KG1 (cell line): ENCODE data around the gene RASGRF1.

Source experiments
- DNase-seq: peaks from one replicate; lab custom pipeline; 2025; lab: John Stamatoyannopoulos, UW

The RASGRF1 gene

DNA sequence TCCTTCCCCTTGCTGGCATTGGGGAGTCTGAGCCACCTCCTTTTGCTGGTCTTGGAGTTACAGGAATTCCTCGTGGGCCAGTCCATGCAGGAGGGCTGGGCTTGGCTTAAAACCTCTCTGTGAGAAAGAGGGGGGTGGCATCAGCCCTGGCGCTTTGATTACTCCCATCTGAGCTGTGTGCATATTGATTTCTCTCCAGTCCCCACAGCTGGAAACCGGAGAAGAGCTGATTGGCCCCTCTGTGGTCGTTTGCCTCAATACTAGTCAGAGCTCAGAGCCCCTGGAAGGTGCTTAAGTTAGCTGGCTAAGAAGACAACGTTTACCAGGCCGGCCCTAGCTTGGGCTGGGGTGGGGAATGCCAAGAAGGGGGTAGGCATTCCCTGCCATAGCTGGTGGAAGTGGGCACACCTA, 4.0 kb upstream of the RASGRF1 start:
- no peak for DNase-seq

DNA sequence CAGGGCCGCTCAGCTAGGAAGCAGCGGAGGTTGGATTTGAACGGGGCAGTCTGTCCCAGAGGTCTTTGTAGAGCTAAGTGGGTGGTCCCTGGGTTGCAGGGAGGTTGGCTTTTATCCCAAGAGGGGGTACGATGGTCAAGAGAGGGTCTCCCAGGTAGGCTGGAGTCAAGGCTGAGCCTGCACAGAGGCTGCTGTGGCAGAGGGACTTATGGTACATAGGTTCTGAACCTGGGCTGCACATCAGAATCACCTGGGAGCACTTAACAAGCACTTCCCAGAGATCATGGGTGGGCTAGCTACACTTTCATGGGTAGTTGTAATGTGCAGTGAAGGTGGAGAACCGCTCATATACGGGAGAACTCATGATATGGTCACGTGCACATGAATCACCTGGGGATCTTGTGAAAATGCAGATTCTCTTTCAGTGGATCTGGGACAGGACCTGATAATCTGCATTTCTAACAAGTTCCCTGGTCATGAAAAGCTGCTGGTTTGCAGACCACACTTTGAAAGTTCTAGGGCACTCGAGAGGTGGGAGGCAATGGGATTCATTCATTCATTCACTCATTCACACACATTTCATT, 2.9 kb upstream of the RASGRF1 start:
- no peak for DNase-seq

DNA sequence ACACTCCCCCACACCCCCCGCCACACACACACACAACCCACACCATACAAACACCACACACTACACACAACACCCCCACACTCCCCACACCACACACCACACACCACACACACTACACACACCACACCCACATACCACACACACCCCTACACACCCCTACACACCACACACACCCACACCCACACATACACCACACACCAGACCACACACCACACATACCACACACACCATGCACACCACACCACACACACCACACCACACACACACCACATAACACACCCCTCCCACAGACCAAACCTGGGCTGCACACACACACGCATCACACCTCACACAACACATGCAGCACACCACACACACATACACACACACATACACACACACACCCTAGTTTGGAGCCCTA, 1.8 kb upstream of the RASGRF1 start:
- DNase-seq = no peak

DNA sequence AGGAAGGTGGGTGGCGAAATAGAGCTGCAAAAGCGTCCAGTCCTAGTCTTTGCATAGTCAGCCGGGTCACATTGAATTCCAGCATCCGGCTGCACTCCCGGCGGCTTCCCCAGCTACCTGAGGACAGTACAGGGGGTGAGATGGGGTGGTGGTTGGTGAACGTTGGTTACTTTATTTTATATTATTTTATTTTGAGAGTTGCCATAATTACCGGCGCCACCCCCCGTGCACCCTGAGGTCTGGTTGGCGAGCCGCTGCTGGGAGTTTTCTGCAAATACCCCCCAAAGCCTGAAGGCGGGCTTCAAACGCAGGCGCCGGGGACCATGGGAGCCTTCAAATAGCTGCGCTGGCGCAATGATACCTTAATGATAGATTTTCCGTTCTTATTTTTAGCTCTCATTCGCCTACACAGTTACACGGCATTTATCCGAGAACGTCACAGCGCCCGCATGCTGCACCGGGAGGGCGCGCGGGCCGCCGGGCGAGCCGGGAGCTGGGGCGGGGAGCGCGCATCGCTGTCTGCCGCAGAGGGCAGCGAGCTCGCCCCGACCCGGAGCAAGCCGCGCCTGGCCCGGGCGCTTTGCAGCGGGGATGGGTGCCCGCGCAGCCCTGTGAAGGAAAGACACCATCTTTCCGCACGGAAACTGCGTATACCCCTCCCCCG, 756 bp upstream of the RASGRF1 start:
- DNase-seq = no peak

DNA sequence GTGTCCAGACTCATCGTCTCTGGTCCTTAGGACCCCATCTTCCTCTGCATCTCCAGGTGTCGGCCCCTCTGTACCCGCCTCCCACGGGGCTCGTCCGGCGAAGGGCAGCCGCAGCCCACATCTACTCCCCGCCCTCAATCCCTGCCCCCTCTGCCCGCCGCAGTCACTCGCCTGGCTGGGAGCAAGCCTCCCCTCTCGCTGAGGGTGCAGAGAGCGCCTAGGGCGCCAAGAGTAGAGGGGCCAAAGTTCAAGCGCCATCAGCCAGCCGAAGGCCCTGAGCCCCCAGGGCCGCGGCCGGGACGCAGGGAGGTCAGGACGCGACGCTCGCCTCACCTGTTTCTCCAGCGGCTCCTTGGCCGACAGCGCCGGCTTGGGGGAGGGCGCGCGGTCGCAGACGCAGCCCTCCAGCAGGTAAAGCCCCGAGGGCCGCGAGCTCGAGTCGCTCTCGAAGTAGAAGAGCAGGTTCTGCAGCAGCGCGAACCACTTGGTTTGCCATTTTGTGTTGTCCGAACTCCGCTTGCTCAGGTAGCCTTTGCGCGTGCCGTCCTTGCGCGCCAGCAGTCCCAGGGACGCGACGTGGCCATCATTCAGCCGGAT, 592 bp downstream of the RASGRF1 start:
- DNase-seq = no peak

DNA sequence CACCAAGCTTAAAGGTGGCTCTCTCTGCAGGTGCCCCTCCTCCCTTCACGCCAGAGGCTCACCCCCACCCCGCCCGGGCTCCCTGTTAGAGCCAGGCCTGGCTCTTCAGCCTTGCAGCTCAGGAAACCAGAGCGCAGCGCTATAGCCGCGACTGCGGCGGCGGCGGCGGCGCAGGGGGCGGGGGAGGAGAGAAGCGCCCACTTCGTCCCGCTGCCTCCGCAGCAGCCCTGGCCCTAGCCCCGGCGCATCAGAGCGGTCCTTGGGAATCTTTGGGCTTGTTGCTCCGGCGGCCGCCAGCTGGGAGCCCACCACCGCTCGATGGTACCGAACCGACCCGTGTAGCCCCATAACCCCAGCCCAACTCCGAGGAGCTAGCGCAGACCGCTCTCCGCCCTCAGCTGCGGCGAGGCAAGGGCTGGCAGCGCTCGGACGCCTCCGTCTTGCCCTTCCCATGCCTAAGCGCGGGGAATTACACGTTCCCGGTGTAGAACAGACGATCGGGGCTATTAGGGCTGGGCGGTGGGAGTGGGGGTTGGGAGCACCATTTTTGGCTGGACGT, 1.2 kb downstream of the RASGRF1 start:
- no peak for DNase-seq

DNA sequence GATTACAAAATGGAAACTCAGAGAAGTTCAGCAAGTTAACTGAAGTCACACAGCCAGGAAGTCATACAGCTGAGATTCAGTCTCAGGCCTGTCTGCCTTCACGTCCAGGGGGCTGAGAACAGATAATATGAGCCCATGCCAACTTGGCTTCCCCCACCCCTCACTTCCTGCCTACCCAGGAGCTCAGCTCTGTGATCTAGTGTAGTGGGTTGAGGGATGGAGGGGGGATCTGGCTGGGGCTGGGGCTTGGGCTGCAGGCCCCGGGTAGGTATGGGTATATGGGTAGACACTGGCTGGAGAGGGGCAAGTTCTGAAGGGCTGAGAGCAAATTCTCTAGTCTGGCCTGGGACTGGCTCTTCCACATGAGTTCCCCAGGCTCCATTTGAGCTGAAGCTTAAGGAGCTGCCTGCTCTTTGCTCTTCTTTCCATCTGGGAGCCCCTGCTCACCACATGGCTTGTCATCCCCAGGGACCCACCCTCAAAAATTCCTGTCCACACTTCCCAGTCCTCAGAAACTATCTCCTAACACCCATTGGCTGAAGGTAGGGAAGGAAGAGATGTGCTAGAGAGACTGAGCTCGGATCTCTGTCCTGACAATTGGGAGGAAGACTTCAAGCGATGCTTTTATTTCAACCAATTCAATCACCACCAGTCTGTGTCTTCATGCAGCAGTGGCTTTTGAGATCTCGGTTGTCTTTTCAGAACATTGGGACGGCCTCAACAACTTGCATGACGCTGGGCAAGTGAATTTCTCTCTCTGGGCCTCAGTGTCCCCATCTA, 2.0 kb downstream of the RASGRF1 start:
- DNase-seq = no peak

DNA sequence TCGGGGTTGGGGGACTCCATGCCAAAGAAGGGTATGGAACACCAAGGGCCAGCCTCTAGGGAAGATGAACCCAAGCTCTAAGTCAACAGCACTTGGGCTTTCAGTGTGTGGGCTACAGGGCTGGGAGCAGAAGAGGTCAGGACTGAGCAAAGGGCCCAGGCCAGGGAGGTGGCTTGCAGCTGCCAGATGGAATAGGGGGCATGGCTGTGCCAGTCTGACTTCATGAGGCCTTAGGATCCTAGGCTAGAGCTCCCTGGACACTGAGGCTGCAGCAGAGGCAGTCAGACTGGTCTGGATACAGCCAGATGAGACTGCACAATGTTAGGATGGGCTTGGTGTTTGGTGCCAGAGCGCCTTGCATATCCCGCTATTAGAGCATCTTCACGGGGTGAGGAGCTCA, 3.8 kb downstream of the RASGRF1 start:
- no peak for DNase-seq

DNA sequence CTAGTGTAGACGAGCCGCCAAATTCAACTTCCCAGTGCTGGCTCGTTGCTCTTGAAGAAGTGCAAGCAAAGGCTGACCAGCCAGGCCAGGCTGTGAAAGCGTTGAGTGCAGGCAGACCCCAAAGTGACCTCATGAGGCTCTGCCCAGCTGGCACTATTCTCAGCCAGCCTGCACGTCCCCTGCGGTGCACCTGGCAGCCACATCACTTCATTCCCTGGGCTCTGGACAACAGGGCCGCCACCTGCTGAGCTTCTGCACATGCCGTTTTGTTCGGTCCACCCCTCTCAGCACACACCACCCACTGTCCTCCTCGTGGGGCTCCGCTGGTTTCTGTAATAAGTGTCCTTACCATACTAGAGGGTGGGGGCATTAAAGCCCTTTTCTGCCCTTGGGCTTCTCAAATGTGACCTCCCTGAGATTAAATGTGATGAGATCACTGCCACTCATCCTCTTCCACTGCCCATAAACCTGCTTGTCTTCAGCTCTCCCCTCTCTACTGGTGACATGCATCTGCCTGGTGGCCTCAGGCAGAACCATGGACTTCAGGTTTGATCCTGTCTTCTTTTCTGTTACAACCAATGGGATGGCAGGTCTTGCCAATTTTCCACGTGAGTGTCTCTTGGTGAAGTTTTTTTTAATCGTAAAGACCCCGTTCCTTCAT, 6.1 kb downstream of the RASGRF1 start:
- no peak for DNase-seq

DNA sequence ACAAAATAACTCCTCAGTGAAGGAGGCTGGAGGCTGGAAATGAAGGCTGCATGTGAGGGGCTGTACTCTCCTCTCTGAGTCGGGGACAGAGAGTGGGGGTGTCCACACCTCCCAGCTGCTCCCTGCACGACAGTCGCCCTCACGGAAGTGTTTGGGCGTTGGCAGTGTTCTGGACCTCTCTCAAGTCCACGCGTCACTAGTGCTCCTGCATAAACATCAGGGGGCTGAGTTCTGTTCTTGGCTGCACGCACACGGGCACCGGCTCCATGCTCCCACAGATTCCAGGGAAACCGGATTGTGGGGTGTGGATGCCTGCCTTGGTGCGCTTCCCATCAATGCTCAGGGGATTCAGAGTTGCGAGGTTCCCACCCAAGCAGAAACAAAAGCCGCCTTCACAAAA, 7.4 kb downstream of the RASGRF1 start:
- no peak for DNase-seq

DNA sequence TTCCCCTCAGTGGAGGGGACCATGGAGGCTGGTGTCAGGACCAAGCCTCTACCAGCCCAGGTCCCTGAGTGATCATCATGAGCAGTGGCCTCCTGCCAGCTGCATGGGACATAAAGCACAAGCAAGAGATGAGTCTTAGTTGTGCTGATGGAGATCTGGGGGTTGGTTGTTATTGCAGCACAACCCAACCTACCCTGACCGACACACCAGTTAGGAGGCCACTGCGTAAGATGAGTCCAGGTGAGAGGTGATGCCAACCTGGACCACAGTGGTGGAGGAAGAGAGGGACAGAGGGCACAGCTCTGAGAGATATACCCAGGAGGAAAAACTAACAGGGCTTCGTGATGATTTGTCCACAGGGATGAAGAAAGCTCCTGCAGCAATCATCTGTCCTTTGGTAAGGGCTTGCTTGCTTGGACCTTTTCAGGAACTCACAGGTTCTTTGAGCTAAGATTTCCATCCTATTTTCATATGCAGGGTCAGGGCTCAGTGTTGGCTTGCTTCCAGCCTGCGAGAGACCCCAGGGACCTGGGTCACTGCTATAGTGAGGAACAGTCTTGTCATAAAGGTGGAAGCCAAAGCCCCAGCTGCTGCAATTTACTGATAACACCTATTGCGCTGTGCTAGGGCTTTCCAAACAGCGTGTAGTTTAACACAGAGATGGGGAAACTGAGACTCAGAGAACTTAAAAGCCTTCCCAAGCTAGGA, 8.1 kb downstream of the RASGRF1 start:
- DNase-seq = no peak

DNA sequence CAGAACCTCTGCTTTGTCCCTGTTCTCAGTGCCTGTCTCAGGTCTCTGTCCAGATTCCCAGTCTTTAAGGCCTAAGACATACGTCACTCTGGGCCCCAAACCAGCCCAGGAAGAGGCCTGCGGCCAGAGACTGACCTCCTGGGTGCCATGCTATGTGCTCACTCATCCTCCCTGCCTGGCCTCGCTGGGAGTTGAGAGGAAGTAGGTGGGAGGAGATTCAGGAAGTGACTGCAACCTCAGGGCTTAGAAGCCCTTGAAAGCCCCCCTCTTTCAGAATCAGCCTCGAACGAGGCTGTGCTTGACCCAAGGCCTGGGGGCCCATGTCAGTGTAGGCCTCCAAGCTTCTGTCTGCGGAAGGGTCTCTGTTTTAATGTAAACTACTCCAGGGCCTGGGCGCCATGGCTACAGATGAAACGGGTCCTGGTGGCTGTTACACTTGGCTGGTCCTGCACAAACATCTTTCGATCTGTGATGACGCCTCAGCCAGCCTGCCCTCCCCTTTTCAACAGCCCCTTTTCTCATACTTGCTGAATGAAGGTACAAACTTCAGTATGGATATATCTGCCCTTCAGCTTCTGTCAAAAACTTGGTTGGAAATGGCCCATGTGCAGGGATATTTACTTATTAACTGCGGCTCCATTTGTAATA, 11.7 kb downstream of the RASGRF1 start:
- DNase-seq = no peak

DNA sequence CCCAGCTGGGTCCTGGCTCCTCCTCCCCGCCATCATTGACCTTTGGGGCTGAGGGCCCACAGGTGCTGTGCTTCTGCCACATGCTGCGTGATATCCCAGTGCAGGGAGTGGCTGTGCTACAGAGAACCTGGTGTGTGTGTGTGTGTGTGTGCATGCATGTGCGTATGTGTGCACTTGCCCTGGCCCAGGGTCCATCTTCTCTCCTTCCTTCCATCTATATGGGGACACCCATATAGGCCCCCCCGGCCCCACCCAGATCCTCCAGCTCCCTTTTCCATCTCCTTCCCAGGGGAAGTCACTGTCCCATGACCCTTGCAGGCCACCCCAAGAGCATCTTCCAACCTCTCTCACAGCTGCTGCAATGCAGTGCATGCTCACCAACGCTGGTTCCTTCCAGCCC, 12.6 kb downstream of the RASGRF1 start:
- DNase-seq = no peak

DNA sequence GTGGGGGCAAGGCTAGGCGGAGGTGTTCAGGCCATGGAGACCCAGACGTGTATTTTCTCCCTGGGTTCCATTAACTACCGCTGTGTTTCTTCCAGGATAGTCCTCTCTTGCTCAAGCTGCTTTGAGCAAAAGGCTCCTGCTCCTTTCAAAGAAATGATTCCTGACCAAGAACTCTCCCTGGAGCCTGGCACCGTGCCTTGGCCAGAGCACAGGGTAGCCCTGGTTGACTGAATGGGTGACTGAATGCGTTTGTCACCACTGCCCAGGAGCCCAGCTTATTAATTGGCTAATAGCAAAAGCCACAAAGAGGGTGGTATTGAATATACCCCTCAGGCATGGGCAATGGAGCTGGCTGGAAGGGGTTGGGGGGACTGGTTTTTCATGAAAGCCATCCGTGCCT, 13.9 kb downstream of the RASGRF1 start:
- DNase-seq = no peak

DNA sequence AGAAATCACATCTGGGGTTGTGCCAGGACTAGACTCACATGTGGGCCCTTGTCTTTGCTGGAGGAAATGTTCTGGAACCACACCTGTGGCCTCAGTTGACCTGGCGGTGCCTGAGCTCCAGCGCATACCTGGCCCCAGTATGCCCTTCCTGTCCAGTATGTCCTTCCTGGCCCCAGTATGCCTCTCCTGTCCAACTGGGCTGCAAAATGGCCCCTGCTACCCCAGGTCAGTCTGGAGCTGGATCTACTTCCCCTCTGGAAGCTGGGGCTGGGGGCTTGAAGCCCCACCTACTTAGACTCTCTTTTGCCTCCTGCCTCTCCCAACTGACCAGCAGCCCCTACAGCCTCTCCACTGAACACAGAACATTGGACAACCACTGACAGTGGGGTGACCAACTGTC, 15.3 kb downstream of the RASGRF1 start:
- DNase-seq = no peak

DNA sequence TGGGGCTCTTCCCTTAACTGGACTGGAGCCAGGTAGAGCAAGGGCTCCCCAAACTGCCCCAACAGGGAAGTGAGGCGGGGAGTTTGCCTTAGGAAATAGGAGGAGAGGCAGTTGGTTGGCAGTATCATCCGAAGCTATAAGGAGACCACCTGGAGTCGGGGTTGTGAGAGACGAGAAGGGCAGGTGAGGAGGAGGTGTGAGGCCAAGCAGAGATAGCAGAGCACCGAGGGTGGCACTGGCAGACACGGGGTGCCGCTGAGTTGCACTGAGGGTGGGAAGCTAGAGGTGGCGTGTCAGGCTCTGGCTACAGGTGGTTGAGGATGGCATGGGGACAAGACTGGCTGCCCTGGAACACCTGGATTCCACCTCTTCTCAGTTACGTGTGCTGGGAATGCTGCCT, 17.2 kb downstream of the RASGRF1 start:
- no peak for DNase-seq

DNA sequence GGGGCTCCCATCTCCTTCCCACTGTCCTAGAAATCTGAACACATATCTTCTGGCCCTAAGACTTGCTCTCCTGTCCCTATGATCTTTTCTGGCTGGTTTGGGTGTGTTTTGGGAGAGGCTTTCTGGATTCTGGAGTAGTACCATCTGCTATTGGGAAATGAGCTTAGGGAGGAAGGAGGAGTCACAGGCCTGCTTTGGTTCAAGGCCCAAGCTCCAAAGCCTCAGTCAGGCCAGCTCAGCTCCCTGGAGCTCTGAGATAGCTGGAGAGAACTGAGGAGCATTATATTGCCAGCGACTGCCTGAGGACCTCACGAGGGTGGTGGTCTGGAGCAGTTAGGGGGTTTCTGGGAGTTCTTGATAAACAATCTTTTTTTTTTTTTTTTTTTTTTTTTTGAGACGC, 18.7 kb downstream of the RASGRF1 start:
- no peak for DNase-seq

DNA sequence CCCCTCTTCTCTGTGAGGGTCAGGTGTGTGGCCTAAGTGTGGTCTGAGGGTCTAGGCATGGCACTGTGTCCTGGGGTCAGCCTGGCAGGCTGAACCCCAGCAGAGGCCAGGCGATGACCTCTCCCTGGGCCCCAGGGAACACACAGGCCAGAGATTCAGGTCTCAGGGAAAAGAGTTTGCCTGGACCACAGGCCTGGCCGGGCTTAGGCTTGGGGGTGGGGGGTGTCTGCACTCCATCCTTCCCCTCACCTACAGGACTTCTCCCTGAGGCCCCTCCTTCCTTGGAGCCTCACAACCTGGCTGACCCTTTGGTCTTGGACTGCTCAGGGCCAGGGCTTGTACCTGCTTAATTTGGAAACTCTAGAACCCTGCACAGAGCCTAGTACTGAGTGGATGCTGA, 21.8 kb downstream of the RASGRF1 start:
- DNase-seq = no peak

DNA sequence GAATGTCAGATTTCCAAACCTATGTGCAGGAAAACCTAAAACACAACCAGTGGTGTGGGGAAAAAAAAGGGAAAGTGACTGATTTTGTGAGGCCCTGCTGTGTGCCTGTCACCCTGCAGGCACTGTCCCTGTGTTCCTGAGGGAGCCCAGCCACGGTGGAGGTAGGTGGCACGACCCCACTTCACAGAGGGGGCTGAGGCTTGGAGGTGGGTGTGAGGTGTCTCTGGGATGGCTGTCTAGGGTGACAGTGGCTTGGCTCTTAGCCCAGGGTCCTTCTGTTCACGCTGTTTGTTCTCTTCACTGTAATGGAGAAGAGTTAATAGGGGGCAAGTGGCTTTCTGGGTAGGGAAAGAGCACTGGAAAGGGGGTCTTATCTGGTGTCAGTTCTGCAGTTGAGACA, 22.6 kb downstream of the RASGRF1 start:
- no peak for DNase-seq

DNA sequence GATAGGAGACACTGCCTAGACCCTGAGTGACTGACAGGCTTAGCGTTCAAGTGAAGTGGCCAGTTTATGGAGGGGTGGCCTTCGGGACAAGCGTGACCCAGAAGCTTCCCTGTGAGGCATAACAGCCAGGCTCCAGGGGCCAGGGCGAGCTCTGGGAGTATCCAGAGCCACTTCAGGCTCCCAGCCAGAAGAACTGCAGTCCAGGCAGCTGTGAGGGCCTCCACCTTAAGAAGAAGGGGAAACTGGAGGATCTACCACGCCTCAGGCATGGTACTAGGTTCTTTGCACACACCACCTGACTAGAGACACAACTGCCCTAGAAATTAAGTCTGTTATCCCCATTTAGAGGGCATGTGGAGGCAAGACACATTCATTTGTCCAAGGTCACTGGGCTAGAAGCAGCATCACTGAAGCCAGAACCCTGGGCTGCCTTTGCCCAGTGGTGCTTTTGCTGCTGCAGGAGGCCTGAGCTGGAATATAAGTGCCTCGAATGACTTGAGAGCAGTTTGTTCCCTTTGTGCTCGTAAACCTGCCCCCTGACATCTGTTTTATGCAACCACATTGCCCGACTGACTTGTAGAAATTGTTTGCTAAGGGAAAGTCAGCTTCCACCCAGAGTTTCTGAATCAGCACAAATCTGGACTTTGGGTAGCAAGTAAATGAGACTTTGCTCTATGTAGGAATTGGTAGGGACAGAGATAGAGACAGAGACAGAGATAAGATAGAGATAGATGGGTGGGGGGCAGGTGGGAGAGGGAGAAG, 23.3 kb downstream of the RASGRF1 start:
- no peak for DNase-seq
